ENCODE results near the gene SYT14.
"Not testable (repeated sequence)": the region's sequence is repeated elsewhere in the genome, so short reads cannot be mapped to it uniquely, and the experiment has no call there.

SYT14 gene

GRCh38 chr1:210031473-210031872 is 93.5 kb downstream of the SYT14 start:
- no peak for DNase-seq

- DNase-seq = no peak
Observed at GRCh38 chr1:210043058-210043457, 105.0 kb downstream of the SYT14 start.

- no peak for DNase-seq
Observed at GRCh38 chr1:210049616-210050015, 111.6 kb downstream of the SYT14 start.

- DNase-seq = not testable (repeated sequence)
Observed at GRCh38 chr1:210050491-210050890, 112.5 kb downstream of the SYT14 start.

- no peak for DNase-seq
Observed at GRCh38 chr1:210053126-210053525, 115.1 kb downstream of the SYT14 start.

- no peak for DNase-seq
Observed at GRCh38 chr1:210057593-210057992, 119.6 kb downstream of the SYT14 start.

GRCh38 chr1:210061992-210062391 is 124.0 kb downstream of the SYT14 start:
- no peak for DNase-seq

GRCh38 chr1:210070531-210070930 is 132.5 kb downstream of the SYT14 start:
- no peak for DNase-seq

GRCh38 chr1:210072129-210072528 is 134.1 kb downstream of the SYT14 start:
- no peak for DNase-seq

- no peak for DNase-seq
Observed at GRCh38 chr1:210072896-210073504, 135.0 kb downstream of the SYT14 start.

GRCh38 chr1:210074904-210075303 is 136.9 kb downstream of the SYT14 start:
- no peak for DNase-seq

- DNase-seq = no peak
Observed at GRCh38 chr1:210076620-210077019, 138.6 kb downstream of the SYT14 start.

- DNase-seq = no peak
Observed at GRCh38 chr1:210081494-210081893, 143.5 kb downstream of the SYT14 start.

- DNase-seq = no peak
Observed at GRCh38 chr1:210085359-210085758, 147.3 kb downstream of the SYT14 start.

GRCh38 chr1:210087058-210087457 is 149.0 kb downstream of the SYT14 start:
- no peak for DNase-seq

- no peak for DNase-seq
Observed at GRCh38 chr1:210089855-210090254, 151.8 kb downstream of the SYT14 start.

- DNase-seq = no peak
Observed at GRCh38 chr1:210092366-210092765, 154.3 kb downstream of the SYT14 start.

- DNase-seq = no peak
Observed at GRCh38 chr1:210093461-210093860, 155.4 kb downstream of the SYT14 start.

- DNase-seq = no peak
Observed at GRCh38 chr1:210098356-210098755, 160.3 kb downstream of the SYT14 start.

- no peak for DNase-seq
Observed at GRCh38 chr1:210099921-210100320, 161.9 kb downstream of the SYT14 start.

GRCh38 chr1:210104103-210104502 is 166.1 kb downstream of the SYT14 start:
- no peak for DNase-seq

GRCh38 chr1:210112906-210113305 is 174.9 kb downstream of the SYT14 start:
- not testable (repeated sequence) for DNase-seq

- no peak for DNase-seq
Observed at GRCh38 chr1:210117198-210117597, 179.2 kb downstream of the SYT14 start.

GRCh38 chr1:210117681-210118170 is 179.7 kb downstream of the SYT14 start:
- DNase-seq = no peak

GRCh38 chr1:210123383-210123782 is 185.4 kb downstream of the SYT14 start:
- no peak for DNase-seq

Data from GF-D8 (cell line).